Measurements from ENCODE around the gene RIMKLA. TPM values are rescaled to one million over a fixed set of nuclear protein-coding genes. Genes with fewer than 3 reads are reported as not detected.

Gene RIMKLA
- total and polyA plus RNA-seq, 5 donors: 3.2 to 6.5 (median 4.4) TPM

DNA sequence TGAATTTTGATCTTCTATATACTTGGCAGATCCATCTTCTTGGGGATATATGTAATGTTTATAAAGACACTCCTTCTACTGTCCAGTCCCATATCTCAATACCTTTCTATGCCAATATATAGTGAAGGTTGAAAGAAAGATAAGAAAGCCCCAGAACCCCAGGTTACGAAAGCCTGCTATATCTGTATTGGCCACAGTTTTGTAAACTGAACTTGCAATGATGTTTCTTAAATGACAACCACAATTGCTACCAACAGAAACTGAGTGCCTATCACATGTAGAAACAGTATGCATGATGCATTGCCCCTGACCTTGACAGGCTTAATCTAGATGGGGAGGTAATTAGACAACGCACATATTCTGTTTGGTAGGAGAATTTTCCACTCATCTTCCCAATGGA lies 7.8 kb upstream of the RIMKLA start:
- 84% methylated on average over 2 of the region's 2 CpGs for WGBS
- no peak for DNase-seq
- H3K4me3 ChIP-seq (ENCODE audit: low read length): no peak overlapping the region
- H3K27ac ChIP-seq (ENCODE audit: low read length): no peak overlapping the region
- no peak for ATAC-seq
- intact Hi-C loops (cut with DNase I): no loop called here
- no peaks in the 10 kb centered on the region for H3K4me1 ChIP-seq (ENCODE audit: control insufficient read depth, insufficient read depth, low read length)
- H3K9me3 ChIP-seq (ENCODE audit: control insufficient read depth, low read length): no peaks in the 10 kb centered on the region
- no peaks in the 10 kb centered on the region for H3K27me3 ChIP-seq (ENCODE audit: control insufficient read depth, insufficient read depth)

DNA sequence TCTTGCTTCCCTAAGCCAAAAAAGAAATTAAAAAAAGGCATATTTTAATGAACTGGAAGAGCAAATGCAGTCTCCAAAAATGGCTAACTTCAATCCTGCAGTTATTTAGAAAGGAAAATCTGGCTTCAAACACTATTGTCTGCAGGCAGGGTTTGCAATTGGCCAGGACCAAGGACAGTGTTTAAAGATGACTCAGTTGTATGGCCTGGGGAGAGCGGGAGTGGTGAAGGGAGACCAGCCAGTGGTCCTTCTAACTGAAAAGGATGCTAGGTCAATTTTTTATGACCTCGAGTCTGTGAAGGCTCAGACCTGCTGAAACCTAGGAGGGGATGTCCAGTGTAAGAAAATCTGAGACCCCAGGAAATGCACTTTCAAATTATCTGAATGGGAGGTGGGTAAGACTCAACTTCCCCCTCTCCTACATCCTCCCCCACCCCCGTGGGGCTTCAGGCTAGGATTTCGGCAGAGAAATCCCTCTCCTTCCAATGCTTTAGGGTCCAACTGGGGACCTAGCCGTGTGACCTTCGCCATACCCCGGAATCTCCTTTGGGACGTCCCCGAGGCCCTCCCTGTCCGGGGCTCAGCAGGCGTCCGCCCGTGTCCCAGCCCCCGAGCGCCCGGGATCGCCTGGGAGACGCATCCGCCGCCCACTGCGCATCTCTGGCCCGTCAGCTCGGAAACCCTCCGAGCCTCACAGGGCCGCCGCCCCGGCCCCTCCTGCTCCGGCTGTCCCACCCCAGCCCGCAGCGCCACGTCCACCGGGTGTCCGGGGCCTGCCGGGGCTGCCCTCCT lies 602 bp upstream of the RIMKLA start:
- peak; percentile 77 to 86 for ATAC-seq
- no peaks in the 10 kb centered on the region for H3K9me3 ChIP-seq (ENCODE audit: control insufficient read depth, low read length)
- intact Hi-C loops (cut with DNase I): no loop called here
- WGBS: 1% methylated on average over 34 of the region's 34 CpGs
- DNase-seq: peak in 2 of 3 donors; percentile 30 to 57
- peaks cover 3% of the 10 kb centered on the region for H3K4me1 ChIP-seq (ENCODE audit: control insufficient read depth, insufficient read depth, low read length)
- H3K27me3 ChIP-seq (ENCODE audit: control insufficient read depth, insufficient read depth): no peaks in the 10 kb centered on the region
- peak overlapping the region; percentile 1 for H3K27ac ChIP-seq (ENCODE audit: low read length)
- H3K4me3 ChIP-seq (ENCODE audit: low read length): peak overlapping the region; percentile 75

DNA sequence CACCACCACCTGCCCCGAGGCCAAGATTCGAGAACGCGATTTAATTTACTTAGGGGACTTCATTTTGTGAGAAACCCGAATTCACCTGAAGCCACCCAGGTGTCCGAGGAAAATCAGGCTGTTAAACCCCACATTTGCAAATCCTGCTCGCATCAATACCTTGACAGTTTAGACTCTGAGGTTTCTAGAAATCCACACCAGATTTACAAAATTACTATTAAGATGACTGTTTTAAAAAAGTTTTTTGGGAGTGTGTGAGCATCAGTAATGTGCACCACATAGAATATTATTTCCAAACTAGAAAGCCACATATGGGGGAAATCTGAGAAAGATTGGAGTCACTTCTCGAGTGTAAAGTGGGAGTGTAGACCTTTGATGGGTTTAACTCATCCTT lies 685 bp downstream of the RIMKLA start:
- intact Hi-C loops (cut with DNase I): no loop called here
- H3K4me1 ChIP-seq (ENCODE audit: control insufficient read depth, insufficient read depth, low read length): peaks cover 3% of the 10 kb centered on the region
- WGBS: 11% methylated on average over 8 of the region's 8 CpGs
- DNase-seq (no peak), ATAC-seq (no peak)
- H3K9me3 ChIP-seq (ENCODE audit: control insufficient read depth, low read length): no peaks in the 10 kb centered on the region
- H3K27ac ChIP-seq (ENCODE audit: low read length): no peak overlapping the region
- H3K27me3 ChIP-seq (ENCODE audit: control insufficient read depth, insufficient read depth): no peaks in the 10 kb centered on the region
- peak overlapping the region; percentile 75 for H3K4me3 ChIP-seq (ENCODE audit: low read length)

DNA sequence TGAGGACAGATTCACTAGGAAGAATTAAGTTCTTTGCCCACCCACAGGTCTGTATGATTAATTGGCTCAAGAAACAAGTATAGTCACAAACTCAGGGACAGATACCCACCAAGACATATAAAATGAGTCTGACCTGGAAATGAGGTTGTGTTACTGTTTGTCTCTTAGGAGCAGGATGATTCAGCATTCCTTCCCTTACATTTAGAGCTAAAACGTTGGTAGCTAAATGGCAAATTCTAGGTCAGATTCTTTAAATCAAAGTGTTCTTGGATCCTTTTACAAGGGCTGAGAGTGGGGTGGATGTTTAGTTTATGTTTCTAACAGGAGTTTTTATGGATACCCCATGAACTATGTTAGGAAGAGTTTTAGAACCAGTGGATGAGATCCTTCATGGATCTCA lies 4.7 kb downstream of the RIMKLA start:
- Histone ChIP-seq H3K9me3 (ENCODE audit: control insufficient read depth, low read length) (no peaks in the 10 kb centered on the region), H3K4me1 (ENCODE audit: control insufficient read depth, insufficient read depth, low read length) (no peaks in the 10 kb centered on the region), H3K27ac (ENCODE audit: low read length) (no peak overlapping the region), H3K4me3 (ENCODE audit: low read length) (no peak overlapping the region), H3K27me3 (ENCODE audit: control insufficient read depth, insufficient read depth) (no peaks in the 10 kb centered on the region)
- intact Hi-C loops (cut with DNase I): no loop called here
- DNase-seq (no peak), ATAC-seq (no peak)
- 8% methylated on average over 1 of the region's 1 CpG for WGBS

DNA sequence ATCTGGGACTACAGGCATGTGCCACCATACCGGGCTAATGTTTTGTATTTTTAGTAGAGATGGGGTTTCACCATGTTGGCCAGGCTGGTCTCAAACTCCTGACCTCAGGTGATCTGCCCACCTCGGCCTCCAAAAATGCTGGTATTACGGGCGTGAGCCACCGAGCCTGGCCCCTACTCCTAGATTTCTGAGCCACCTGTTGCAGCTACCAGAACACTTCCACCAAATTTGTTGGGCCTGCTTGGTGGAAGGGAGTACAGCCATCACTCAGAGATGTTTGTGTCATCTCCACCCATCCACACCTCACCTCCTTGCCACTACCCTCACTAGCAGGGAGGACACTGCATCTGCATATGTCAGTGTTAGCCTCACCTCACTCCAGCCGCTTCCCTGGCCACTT lies 5.5 kb downstream of the RIMKLA start:
- no peaks in the 10 kb centered on the region for H3K27me3 ChIP-seq (ENCODE audit: control insufficient read depth, insufficient read depth)
- H3K4me1 ChIP-seq (ENCODE audit: control insufficient read depth, insufficient read depth, low read length): no peaks in the 10 kb centered on the region
- DNase-seq: no peak
- ATAC-seq: no peak
- H3K9me3 ChIP-seq (ENCODE audit: control insufficient read depth, low read length): no peaks in the 10 kb centered on the region
- no peak overlapping the region for H3K4me3 ChIP-seq (ENCODE audit: low read length)
- intact Hi-C loops (cut with DNase I): no loop called here
- WGBS: 90% methylated on average over 6 of the region's 6 CpGs
- H3K27ac ChIP-seq (ENCODE audit: low read length): no peak overlapping the region

DNA sequence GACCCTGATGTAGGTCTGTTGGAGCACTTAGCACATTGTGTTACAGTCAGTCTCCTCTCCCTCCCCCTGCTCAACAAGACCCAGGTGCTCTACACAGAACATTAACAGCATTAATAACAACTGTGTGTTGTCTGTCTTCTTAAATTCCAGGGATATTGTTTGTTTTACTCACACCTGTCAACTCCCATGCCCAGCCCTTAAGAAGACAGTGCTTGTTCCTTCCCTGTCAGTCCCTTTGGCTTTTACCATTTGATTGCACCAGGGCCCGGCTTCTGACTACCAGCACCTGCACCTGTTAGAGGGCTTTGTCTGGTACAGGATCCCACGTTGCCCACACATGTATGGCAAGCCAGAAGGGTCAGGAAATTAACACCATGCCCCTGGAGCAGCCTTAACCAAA lies 11.7 kb downstream of the RIMKLA start:
- intact Hi-C loops (cut with DNase I): no loop called here
- Histone ChIP-seq H3K4me3 (ENCODE audit: low read length) (no peak overlapping the region), H3K9me3 (ENCODE audit: control insufficient read depth, low read length) (no peaks in the 10 kb centered on the region), H3K27me3 (ENCODE audit: control insufficient read depth, insufficient read depth) (no peaks in the 10 kb centered on the region), H3K27ac (ENCODE audit: low read length) (no peak overlapping the region), H3K4me1 (ENCODE audit: control insufficient read depth, insufficient read depth, low read length) (no peaks in the 10 kb centered on the region)
- DNase-seq (no peak), ATAC-seq (no peak)
- 68% methylated on average over 2 of the region's 2 CpGs for WGBS

DNA sequence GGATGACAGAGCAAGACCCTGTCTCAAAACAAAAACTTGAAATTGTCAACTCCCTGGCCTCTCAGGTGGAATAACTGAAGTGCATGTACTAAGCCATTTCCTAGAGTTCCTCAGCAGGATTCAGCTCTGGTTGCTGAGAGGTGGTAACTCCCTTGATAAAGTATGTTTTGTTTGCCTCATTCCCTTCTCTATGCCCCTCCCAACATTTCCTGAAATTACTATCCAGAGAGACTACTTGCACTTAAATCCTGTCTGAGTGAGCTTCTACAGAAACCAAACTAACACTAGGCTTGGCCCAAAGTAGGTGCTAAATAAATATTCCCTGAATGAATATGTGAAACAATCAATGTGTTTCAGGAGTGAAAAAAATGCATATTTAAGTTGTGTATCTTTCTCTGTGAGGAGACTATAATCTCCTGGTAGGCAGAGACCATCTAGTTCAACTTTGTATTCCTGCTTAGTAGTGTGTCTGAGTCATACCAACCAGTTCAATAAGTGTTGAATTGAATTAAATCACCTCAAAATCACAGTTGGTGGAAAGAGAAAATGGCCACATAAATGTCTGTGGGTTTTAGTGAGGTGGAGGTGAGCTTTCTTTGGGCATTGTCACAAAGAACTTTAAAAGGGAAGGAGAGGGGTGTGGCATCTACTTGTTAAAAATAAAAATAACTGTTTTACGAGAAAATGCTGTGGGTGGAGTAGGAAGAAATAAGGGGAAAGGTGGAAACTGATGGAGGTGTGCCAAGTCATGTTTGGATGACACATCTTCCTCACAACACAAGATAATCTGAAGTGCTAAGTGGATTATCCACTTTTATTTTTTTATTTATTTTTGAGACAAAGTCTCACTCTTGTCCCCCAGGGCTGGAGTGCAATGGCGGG lies 12.6 kb downstream of the RIMKLA start:
- peak in 1 of 2 donors; percentile 66 for ATAC-seq
- 55% methylated on average over 2 of the region's 2 CpGs for WGBS
- H3K27ac ChIP-seq (ENCODE audit: low read length): no peak overlapping the region
- no peak for DNase-seq
- intact Hi-C loops (cut with DNase I): no loop called here
- H3K4me1 ChIP-seq (ENCODE audit: control insufficient read depth, insufficient read depth, low read length): no peaks in the 10 kb centered on the region
- H3K9me3 ChIP-seq (ENCODE audit: control insufficient read depth, low read length): no peaks in the 10 kb centered on the region
- no peaks in the 10 kb centered on the region for H3K27me3 ChIP-seq (ENCODE audit: control insufficient read depth, insufficient read depth)
- H3K4me3 ChIP-seq (ENCODE audit: low read length): no peak overlapping the region

DNA sequence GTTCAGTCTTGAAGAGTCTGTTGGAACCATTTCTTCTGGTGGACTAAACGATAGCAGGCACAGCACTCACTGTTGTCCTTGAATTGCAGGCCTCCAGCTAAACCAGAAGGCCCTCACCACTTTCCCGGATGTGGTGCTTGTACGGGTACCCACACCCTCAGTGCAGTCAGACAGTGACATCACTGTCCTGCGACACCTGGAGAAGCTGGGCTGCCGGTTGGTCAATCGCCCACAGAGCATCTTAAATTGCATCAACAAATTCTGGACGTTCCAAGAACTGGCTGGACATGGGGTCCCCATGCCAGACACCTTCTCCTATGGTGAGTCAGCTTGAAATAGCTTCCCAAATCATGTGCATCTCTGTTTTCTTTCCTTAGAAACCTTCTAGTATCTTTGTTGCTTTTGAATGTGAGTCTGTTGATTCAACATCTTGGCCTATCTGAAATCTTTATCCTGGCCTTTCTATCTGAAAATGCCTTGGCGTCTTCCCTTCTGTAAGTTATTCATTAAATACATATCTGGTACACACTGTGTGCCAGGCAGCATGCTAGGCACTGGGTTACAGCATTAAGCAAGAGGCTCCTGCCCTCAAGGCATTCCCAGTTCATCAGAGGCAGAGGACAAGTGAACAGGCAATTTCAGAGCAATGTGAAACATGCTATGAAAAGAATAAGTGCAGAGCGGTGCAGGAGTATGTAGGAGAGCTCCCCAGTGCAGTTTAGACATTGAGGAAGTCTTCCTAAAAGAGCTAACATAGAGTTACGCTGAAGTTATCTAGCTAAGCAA lies 18.9 kb downstream of the RIMKLA start:
- no peak overlapping the region for H3K4me3 ChIP-seq (ENCODE audit: low read length)
- H3K4me1 ChIP-seq (ENCODE audit: control insufficient read depth, insufficient read depth, low read length): no peaks in the 10 kb centered on the region
- H3K27me3 ChIP-seq (ENCODE audit: control insufficient read depth, insufficient read depth): no peaks in the 10 kb centered on the region
- intact Hi-C loops (cut with DNase I): no loop called here
- H3K9me3 ChIP-seq (ENCODE audit: control insufficient read depth, low read length): no peaks in the 10 kb centered on the region
- ATAC-seq: no peak
- no peak overlapping the region for H3K27ac ChIP-seq (ENCODE audit: low read length)
- DNase-seq: no peak
- WGBS: 81% methylated on average over 10 of the region's 10 CpGs

DNA sequence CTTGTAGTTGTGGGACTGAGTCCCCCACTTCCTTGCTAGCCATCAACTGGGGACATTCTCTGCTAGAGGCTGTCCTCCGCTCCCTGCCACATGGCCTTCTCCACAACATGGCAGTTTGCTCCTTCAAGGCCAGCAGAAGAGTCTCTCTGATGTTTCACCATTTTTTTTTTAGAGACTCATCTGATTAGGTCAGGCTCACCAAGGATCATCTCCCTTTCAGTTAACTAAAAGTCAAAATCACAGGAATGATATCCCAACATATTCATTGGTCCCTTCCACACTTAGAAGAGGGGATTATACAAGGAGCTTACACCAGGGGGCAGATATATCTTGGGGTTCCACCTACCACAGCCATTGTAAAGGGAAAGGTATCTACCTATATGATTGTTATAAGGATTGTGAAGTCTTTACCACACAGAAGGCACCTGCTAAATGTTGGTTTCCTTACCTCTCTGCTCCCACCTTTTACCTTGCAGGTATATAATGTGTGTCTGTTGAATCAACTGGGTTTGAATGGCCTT lies 23.3 kb downstream of the RIMKLA start:
- H3K27me3 ChIP-seq (ENCODE audit: control insufficient read depth, insufficient read depth): no peaks in the 10 kb centered on the region

DNA sequence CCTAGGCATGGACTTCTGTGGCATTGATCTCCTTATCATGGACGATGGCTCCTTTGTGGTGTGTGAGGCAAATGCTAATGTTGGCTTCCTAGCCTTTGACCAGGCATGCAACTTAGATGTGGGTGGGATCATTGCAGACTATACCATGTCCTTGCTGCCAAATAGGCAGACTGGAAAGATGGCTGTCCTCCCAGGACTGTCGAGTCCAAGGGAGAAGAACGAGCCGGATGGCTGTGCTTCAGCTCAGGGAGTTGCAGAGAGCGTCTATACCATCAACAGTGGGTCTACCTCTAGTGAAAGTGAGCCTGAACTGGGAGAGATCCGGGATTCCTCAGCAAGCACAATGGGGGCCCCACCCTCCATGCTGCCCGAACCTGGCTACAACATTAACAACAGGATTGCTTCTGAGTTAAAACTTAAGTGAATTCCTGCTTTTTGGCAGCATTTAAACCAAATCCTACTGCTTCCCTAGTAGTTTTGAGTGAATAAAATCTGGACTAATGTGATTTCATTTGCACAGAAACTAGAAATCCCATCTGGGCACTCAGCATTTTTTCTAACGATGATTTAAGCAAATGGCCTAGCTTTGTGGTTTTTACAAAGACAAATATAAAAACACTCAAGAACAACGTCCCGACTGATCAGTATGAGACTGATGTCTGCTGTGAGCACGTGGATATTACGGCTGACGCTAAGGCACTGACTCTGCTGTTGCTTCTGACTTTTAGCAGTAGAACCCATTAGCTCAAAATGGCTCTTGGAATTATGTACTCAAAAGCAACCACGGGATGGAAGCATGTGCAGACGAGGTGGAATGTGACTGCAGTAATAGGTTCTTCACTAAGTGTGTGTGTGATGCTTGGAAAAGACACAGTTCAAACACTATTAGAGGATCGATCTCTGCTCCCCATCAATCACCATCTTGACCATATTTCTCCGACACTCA lies 34.2 kb downstream of the RIMKLA start:
- intact Hi-C loops (cut with DNase I): no loop called here
- no peak for DNase-seq
- WGBS: 86% methylated on average over 17 of the region's 17 CpGs
- H3K9me3 ChIP-seq (ENCODE audit: control insufficient read depth, low read length): no peaks in the 10 kb centered on the region
- H3K27ac ChIP-seq (ENCODE audit: low read length): no peak overlapping the region
- H3K27me3 ChIP-seq (ENCODE audit: control insufficient read depth, insufficient read depth): no peaks in the 10 kb centered on the region
- no peak for ATAC-seq
- H3K4me1 ChIP-seq (ENCODE audit: control insufficient read depth, insufficient read depth, low read length): peaks cover 6% of the 10 kb centered on the region
- no peak overlapping the region for H3K4me3 ChIP-seq (ENCODE audit: low read length)

More for the DNA sequence above, 23.3 kb downstream of the RIMKLA start:
- ATAC-seq (no peak), DNase-seq (no peak)
- no peak overlapping the region for H3K27ac ChIP-seq (ENCODE audit: low read length)
- no peaks in the 10 kb centered on the region for H3K9me3 ChIP-seq (ENCODE audit: control insufficient read depth, low read length)
- WGBS: 98% methylated on average over 1 of the region's 1 CpG
- intact Hi-C loops (cut with DNase I): no loop called here
- no peak overlapping the region for H3K4me3 ChIP-seq (ENCODE audit: low read length)
- H3K4me1 ChIP-seq (ENCODE audit: control insufficient read depth, insufficient read depth, low read length): no peaks in the 10 kb centered on the region

Measured in right cardiac atrium (tissue), 5 donors.